Endothelial cell of umbilical vein (primary cell): Measurements from ENCODE around the gene RASAL2. TPM values are rescaled to one million over a fixed set of nuclear protein-coding genes. Genes with fewer than 3 reads are reported as not detected.

ENCODE experiments used
- BruUV-seq: library from RNA; stranded (reverse); fragments of 400-500 nt; replicated peaks from 2 replicates; lab custom pipeline; 2021; lab: Mats Ljungman, UMichigan
- CTCF ChIA-PET: fragments of 300-600, 350-600 bp; sonication (Branson Sonifier 250); formaldehyde crosslinking; loops from one replicate; lab custom pipeline; 2021; ENCODE audit warnings: antibody characterized with exemption, inconsistent platforms; lab: Charles Lee
- POLR2A ChIA-PET: fragments of 300-600, 350-600 bp; sonication (Branson Sonifier 250); formaldehyde crosslinking; loops from one replicate; lab custom pipeline; 2021; ENCODE audit warnings: antibody characterized with exemption, inconsistent platforms; lab: Charles Lee
- DNase-seq: peaks from one replicate; pipeline ENCODE4 v3.0.0-alpha.2; 2011; ENCODE audit warnings: low read depth, low spot score
- FAIRE-seq: peaks from 2 replicates; lab custom pipeline; 2011; peaks lifted over from hg19 to GRCh38; lab: Jason Lieb, UNC
- H2AFZ ChIP-seq: 2 replicates; pipeline ENCODE4 v1.6.0; 2012; ENCODE audit warnings: low read depth, low read length, control low read depth, inconsistent platforms
- H3K27ac ChIP-seq: 2 replicates; pipeline ENCODE4 v1.5.1; 2011; ENCODE audit warnings: low read depth, mild to moderate bottlenecking, control low read depth, low read length, moderate library complexity; ENCODE audit not compliant: insufficient read depth
- H3K27me3 ChIP-seq, 2 experiments: 2 replicates each; pipeline versions ENCODE4 v1.6.0 to v1.6.1; 2011; ENCODE audit warnings: low read length in 2 of 2, mixed read lengths in 1 of 2; ENCODE audit not compliant: control insufficient read depth in 2 of 2, insufficient read depth in 2 of 2
- H3K36me3 ChIP-seq, 2 experiments: 2 replicates in 1 of 2; 3 replicates in 1 of 2; pipeline ENCODE4 v1.5.1; 2011; ENCODE audit warnings: low read length in 2 of 2, mild to moderate bottlenecking in 1 of 2, moderate library complexity in 1 of 2; ENCODE audit not compliant: control insufficient read depth in 2 of 2, insufficient read depth in 2 of 2; ENCODE audit errors: extremely low read depth in 1 of 2
- H3K4me1 ChIP-seq: 3 replicates; pipeline ENCODE4 v1.5.1; 2011; ENCODE audit warnings: mild to moderate bottlenecking, low read length; ENCODE audit not compliant: control insufficient read depth, insufficient read depth; ENCODE audit errors: extremely low read depth
- H3K4me2 ChIP-seq: 2 replicates; pipeline ENCODE4 v1.6.1; 2011; ENCODE audit warnings: low read length, control low read depth, mixed read lengths; ENCODE audit not compliant: insufficient read depth
- H3K4me3 ChIP-seq, 3 experiments: fragments of 200-600 bp in 1 of 3; sonication (generic), shearing (Covaris generic) in 1 of 3; replicated peaks in 1 of 3; 2 replicates each; pipeline ENCODE4 v1.5.1; 2011 to 2016; ENCODE audit warnings: control low read depth in 3 of 3, low read length in 3 of 3, mild to moderate bottlenecking in 2 of 3, inconsistent platforms in 1 of 3, low read depth in 1 of 3, moderate library complexity in 1 of 3; ENCODE audit not compliant: insufficient read depth in 1 of 3
- H3K79me2 ChIP-seq: 2 replicates; pipeline ENCODE4 v1.6.0; 2012; ENCODE audit warnings: low read length, inconsistent platforms; ENCODE audit not compliant: control insufficient read depth, insufficient read depth
- H3K9ac ChIP-seq: replicated peaks from 2 replicates; pipeline ENCODE3; 2011; ENCODE audit warnings: low read length, control low read depth; ENCODE audit not compliant: insufficient read depth; ENCODE audit errors: extremely low read depth
- H3K9me1 ChIP-seq: replicated peaks from 3 replicates; pipeline ENCODE4 v1.6.0; 2011; ENCODE audit warnings: mild to moderate bottlenecking, low read length; ENCODE audit not compliant: control insufficient read depth, insufficient read depth; ENCODE audit errors: extremely low read depth
- H3K9me3 ChIP-seq: replicated peaks from 2 replicates; pipeline ENCODE4 v1.5.1; 2012; ENCODE audit warnings: low read length, inconsistent platforms; ENCODE audit not compliant: control insufficient read depth, insufficient read depth
- H4K20me1 ChIP-seq: replicated peaks from 2 replicates; pipeline ENCODE3; 2011; ENCODE audit warnings: mild to moderate bottlenecking, low read length; ENCODE audit not compliant: control insufficient read depth, insufficient read depth; ENCODE audit errors: extremely low read depth
- EZH2 ChIP-seq: IDR thresholded peaks from 2 replicates; pipeline ENCODE4 v1.6.1; 2012; ENCODE audit warnings: borderline replicate concordance, low read depth, mild to moderate bottlenecking, moderate library complexity, low read length, inconsistent platforms; ENCODE audit not compliant: severe bottlenecking
- FOS ChIP-seq: IDR thresholded peaks from 2 replicates; pipeline ENCODE4 v1.6.1; 2011; ENCODE audit warnings: mild to moderate bottlenecking, low read length, moderate library complexity, borderline replicate concordance; ENCODE audit not compliant: insufficient read depth
- GATA2 ChIP-seq: IDR thresholded peaks from 2 replicates; pipeline ENCODE4 v1.7.0; 2011; ENCODE audit warnings: low read depth, mild to moderate bottlenecking, moderate library complexity, mixed read lengths, low read length; ENCODE audit not compliant: insufficient read length, insufficient read depth
- JUN ChIP-seq: IDR thresholded peaks from 2 replicates; pipeline ENCODE4 v1.6.1; 2011; ENCODE audit warnings: borderline replicate concordance, low read depth; ENCODE audit not compliant: insufficient read length, insufficient read depth
- POLR2A ChIP-seq: IDR thresholded peaks from 2 replicates; pipeline ENCODE4 v1.6.1; 2012; ENCODE audit warnings: low read depth, mild to moderate bottlenecking, control low read depth, low read length
- POLR2AphosphoS5 ChIP-seq: IDR thresholded peaks from 2 replicates; pipeline ENCODE4 v1.6.1; 2012; ENCODE audit warnings: low read depth, mild to moderate bottlenecking, control low read depth, low read length, moderate library complexity; ENCODE audit not compliant: insufficient read depth
- dilution Hi-C: fragments of 300-500 bp; cut with MboI; formaldehyde crosslinking; loops from one replicate; pipeline ENCODE4 v1.15.0; 2019; ENCODE audit warnings: low sequenced_read_pairs; ENCODE audit not compliant: extremely low pct_ligation_motif_present
- intact Hi-C: fragments of 100-400 bp; cut with micrococcal nuclease; formaldehyde crosslinking; loops from one replicate; pipeline ENCODE4 v1.10.0; 2022
- polyA plus RNA-seq, 4 experiments: library from polyadenylated mRNA; depleted of rRNA in 3 of 4; stranded (reverse) in 3 of 4; unstranded in 1 of 4; fragments of >200 nt; gene quantifications; 2 replicates each; pipeline versions ENCODE4 v1.2.1 to v1.2.3, GENCODE V29; 2011 to 2012; ENCODE audit warnings: missing spikeins in 1 of 4
- total RNA-seq: library from RNA; stranded (reverse); gene quantifications from 2 replicates; pipeline ENCODE4 v1.2.3, GENCODE V29; 2021
- TF ChIP-seq, protein P1 (sequence below): IDR thresholded peaks from 2 replicates; pipeline ENCODE4 v1.6.1; 2011; ENCODE audit not compliant: insufficient read depth, insufficient read length

The RASAL2 gene
- total and polyA plus RNA-seq, 2 donors (not counting 3 experiments of a cell fraction or from before 2014, with no cell fraction given), result 12.5 to 15.5 TPM

- FAIRE-seq, result no peak
- no peaks in the 10 kb centered on the region for H4K20me1 ChIP-seq
- H2AFZ ChIP-seq, result no peak overlapping the region
- dilution Hi-C loops (no loop called here), intact Hi-C loops (no loop called here)
- H3K4me3 ChIP-seq, result no peak overlapping the region
- H3K27ac ChIP-seq, result no peak overlapping the region
- no TSS peak for BruUV-seq
- no peaks in the 10 kb centered on the region for H3K9me3 ChIP-seq
- no peak for DNase-seq
- ChIA-PET CTCF (interaction anchor here (2.4 kb wide), 1 partner anchor 105 kb away, joined by 9 read pairs; no protein-coding TSS in a partner anchor), POLR2A (no interaction called here)
- H3K9me1 ChIP-seq, result no peaks in the 10 kb centered on the region
- H3K79me2 ChIP-seq, result no peaks in the 10 kb centered on the region
- TF ChIP-seq POLR2AphosphoS5, result no peak
- no peak for TF ChIP-seq POLR2A
- TF ChIP-seq, protein P1, sequence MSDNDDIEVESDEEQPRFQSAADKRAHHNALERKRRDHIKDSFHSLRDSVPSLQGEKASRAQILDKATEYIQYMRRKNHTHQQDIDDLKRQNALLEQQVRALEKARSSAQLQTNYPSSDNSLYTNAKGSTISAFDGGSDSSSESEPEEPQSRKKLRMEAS, result no peak
- H3K9ac ChIP-seq, result no peak overlapping the region
- no peak overlapping the region for H3K4me2 ChIP-seq
- H3K36me3 ChIP-seq, result no peaks in the 10 kb centered on the region
- no peaks in the 10 kb centered on the region for H3K27me3 ChIP-seq
- peaks cover 10% of the 10 kb centered on the region for H3K4me1 ChIP-seq
Observed at GRCh38 chr1:178137238-178137637, 43.3 kb downstream of the RASAL2 start.

DNA sequence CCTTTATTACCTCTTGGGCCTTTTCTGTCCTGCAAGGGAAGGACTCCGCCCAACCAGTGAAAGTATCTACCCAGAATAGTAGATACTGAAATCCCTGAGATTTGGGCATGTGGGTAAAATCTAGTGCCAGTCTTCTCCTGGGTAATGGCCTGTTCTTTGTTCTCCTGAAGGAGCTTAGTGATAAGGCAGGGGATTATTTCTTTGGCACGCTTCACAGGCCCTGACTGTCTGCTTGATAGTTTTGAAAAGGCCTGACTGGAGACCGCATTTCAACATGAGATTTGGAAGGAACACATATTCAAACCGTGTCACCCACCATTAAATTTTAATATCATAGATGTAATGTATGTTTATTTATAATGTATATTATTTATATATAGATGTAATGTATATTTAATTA lies 48.9 kb downstream of the RASAL2 start:
- Histone ChIP-seq H3K4me3 (no peak overlapping the region), H3K9ac (no peak overlapping the region), H3K4me1 (no peaks in the 10 kb centered on the region), H2AFZ (no peak overlapping the region), H4K20me1 (no peaks in the 10 kb centered on the region), H3K79me2 (peaks cover 2% of the 10 kb centered on the region), H3K4me2 (no peak overlapping the region), H3K36me3 (no peaks in the 10 kb centered on the region), H3K9me1 (no peaks in the 10 kb centered on the region), H3K27ac (no peak overlapping the region), H3K27me3 (no peaks in the 10 kb centered on the region), H3K9me3 (no peaks in the 10 kb centered on the region)
- ChIA-PET POLR2A (no interaction called here), CTCF (no interaction called here)
- TF ChIP-seq POLR2A (no peak), EZH2 (no peak), JUN (no peak), FOS (no peak), GATA2 (no peak)
- TF ChIP-seq, protein P1, result no peak
- dilution Hi-C loops (no loop called here), intact Hi-C loops (no loop called here)
- BruUV-seq, result no TSS peak
- no peak for DNase-seq
- no peak for FAIRE-seq
